Adrenal gland (tissue), 5 donors: ENCODE measurements around the gene KIAA1958.

Source experiments
- POLR2A ChIP-seq, 2 donors: fragments of 450-650 bp; IDR thresholded peaks; one replicate each; pipeline ENCODE4 v1.6.1; 2017; ENCODE audit warnings: antibody characterized with exemption in 2 of 2, mild to moderate bottlenecking in 2 of 2, moderate library complexity in 1 of 2
- TF ChIP-seq, protein P1 (sequence below), 6 experiments: fragments of 450-650 bp in 4 of 6; fragments of 200-600 bp in 2 of 6; sonication (generic) in 1 of 6; IDR thresholded peaks; 1 replicate in 5 of 6; 2 replicates in 1 of 6; pipeline versions ENCODE4 v1.5.1 to v1.8.0; 2016 to 2021; ENCODE audit warnings: antibody characterized with exemption in 6 of 6, mild to moderate bottlenecking in 2 of 6, moderate library complexity in 1 of 6
- donor health status: DM: no; HTN: no; CAD: no.

DNA sequence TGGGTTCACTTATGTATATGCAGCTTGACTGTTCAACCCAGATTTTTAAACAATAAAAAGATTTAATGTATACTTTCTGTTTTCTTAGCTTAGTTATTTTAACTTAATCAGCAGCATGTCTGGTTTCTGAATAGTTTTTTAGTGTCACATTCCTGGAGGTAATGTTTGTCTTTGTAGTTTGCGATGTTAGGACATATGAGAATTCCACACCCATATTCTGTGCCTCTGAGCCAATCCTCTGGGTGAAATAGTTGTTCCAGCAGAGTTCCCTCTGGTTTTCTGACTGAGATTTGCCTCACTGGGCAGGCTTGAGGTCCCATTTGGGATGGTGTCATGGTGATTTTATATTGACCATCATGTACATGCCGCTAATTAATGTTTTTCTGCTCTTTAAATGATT, 182.7 kb downstream of the KIAA1958 start:
- TF ChIP-seq, protein P1, sequence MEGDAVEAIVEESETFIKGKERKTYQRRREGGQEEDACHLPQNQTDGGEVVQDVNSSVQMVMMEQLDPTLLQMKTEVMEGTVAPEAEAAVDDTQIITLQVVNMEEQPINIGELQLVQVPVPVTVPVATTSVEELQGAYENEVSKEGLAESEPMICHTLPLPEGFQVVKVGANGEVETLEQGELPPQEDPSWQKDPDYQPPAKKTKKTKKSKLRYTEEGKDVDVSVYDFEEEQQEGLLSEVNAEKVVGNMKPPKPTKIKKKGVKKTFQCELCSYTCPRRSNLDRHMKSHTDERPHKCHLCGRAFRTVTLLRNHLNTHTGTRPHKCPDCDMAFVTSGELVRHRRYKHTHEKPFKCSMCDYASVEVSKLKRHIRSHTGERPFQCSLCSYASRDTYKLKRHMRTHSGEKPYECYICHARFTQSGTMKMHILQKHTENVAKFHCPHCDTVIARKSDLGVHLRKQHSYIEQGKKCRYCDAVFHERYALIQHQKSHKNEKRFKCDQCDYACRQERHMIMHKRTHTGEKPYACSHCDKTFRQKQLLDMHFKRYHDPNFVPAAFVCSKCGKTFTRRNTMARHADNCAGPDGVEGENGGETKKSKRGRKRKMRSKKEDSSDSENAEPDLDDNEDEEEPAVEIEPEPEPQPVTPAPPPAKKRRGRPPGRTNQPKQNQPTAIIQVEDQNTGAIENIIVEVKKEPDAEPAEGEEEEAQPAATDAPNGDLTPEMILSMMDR (IDR thresholded peaks at IDR 0.05) = no peak
- TF ChIP-seq POLR2A (IDR thresholded peaks at IDR 0.05) = no peak
